Erythroblast (primary cell): ENCODE results near the gene ST6GALNAC4.

Experiments
- GATA1 ChIP-seq: IDR thresholded peaks from 2 replicates; pipeline ENCODE4 v1.6.1; 2011; ENCODE audit warnings: low read depth, mild to moderate bottlenecking, control low read depth, low read length, moderate library complexity
- POLR2A ChIP-seq: IDR thresholded peaks from 2 replicates; pipeline ENCODE4 v1.6.1; 2011; ENCODE audit warnings: mild to moderate bottlenecking, low read length

GRCh38 chr9:127872369-127873222 is 44.2 kb downstream of the ST6GALNAC4 start:
- TF ChIP-seq POLR2A: no peak
- TF ChIP-seq GATA1: no peak
